ENCODE results near the gene TBC1D9. TPM values are rescaled to one million over a fixed set of nuclear protein-coding genes. Genes with fewer than 3 reads are reported as not detected.
A peak's percentile ranks its signal among the peaks of the same experiment; 100 is the strongest.
"Not testable (repeated sequence)": the region's sequence is repeated elsewhere in the genome, so short reads cannot be mapped to it uniquely, and the experiment has no call there.

Gene TBC1D9
- under 1 TPM; 0.07 to 0.11 TPM for total RNA-seq

GRCh38 chr4:140756319-140757231 lies at the start of gene TBC1D9:
TBC1D9 (minus strand) TSS chr4:140756385; CDS start chr4:140756045, 340 bp downstream.
- POLR2A ChIA-PET, result interaction anchor here (0.6 kb wide), 1 partner anchor 457 kb away, joined by 4 read pairs; no protein-coding TSS in a partner anchor
- H3K4me3 Mint-ChIP-seq, result peak within 1 kb of the TSS; percentile 49
- no peaks in the 10 kb centered on the region for H3K36me3 Mint-ChIP-seq (ENCODE audit: low read depth)
- CTCF ChIA-PET, result interaction anchor here (0.6 to 0.7 kb wide), 3 partner anchors 8 to 137 kb away, joined by 3 to 4 read pairs (median 3); no protein-coding TSS in a partner anchor
- no peaks in the 10 kb centered on the region for H3K9me3 Mint-ChIP-seq (ENCODE audit: low read depth)
- intact Hi-C loops (cut with DNase I, micrococcal nuclease), result no loop called here
- DNase-seq (peak; percentile 22), ATAC-seq (peak; percentile 47)
- peaks cover 4% of the 10 kb centered on the region for H3K4me1 Mint-ChIP-seq
- no peak within 1 kb of the TSS for H3K27ac Mint-ChIP-seq
- H3K27me3 Mint-ChIP-seq, result peaks cover 57% of the 10 kb centered on the region

GRCh38 chr4:140805293-140805692 lies 49.1 kb upstream of the TBC1D9 start:
- Mint-ChIP-seq H3K27me3 (peaks cover 9% of the 10 kb centered on the region), H3K4me3 (no peak overlapping the region), H3K9me3 (ENCODE audit: low read depth) (no peaks in the 10 kb centered on the region), H3K36me3 (ENCODE audit: low read depth) (no peaks in the 10 kb centered on the region), H3K4me1 (no peaks in the 10 kb centered on the region), H3K27ac (no peak overlapping the region)
- ATAC-seq (no peak), DNase-seq (no peak)
- intact Hi-C loops (cut with DNase I, micrococcal nuclease), result no loop called here
- ChIA-PET CTCF (no interaction called here), POLR2A (no interaction called here)

GRCh38 chr4:140802591-140802990 lies 46.4 kb upstream of the TBC1D9 start:
- no peaks in the 10 kb centered on the region for H3K36me3 Mint-ChIP-seq (ENCODE audit: low read depth)
- CTCF ChIA-PET, result interaction anchor here (0.6 kb wide), 1 partner anchor 331 kb away, joined by 3 read pairs; the partner anchor contains the start of gene RNF150
- POLR2A ChIA-PET, result no interaction called here
- peaks cover 9% of the 10 kb centered on the region for H3K27me3 Mint-ChIP-seq
- intact Hi-C loops (cut with DNase I, micrococcal nuclease), result no loop called here
- H3K4me3 Mint-ChIP-seq, result no peak overlapping the region
- no peak overlapping the region for H3K27ac Mint-ChIP-seq
- no peaks in the 10 kb centered on the region for H3K4me1 Mint-ChIP-seq
- H3K9me3 Mint-ChIP-seq (ENCODE audit: low read depth), result no peaks in the 10 kb centered on the region
- no peak for ATAC-seq
- DNase-seq, result no peak

GRCh38 chr4:140800666-140801065 lies 44.5 kb upstream of the TBC1D9 start:
- no peaks in the 10 kb centered on the region for H3K9me3 Mint-ChIP-seq (ENCODE audit: low read depth)
- H3K4me1 Mint-ChIP-seq, result no peaks in the 10 kb centered on the region
- H3K4me3 Mint-ChIP-seq, result no peak overlapping the region
- POLR2A ChIA-PET, result no interaction called here
- no peaks in the 10 kb centered on the region for H3K36me3 Mint-ChIP-seq (ENCODE audit: low read depth)
- H3K27ac Mint-ChIP-seq, result no peak overlapping the region
- H3K27me3 Mint-ChIP-seq, result peaks cover 3% of the 10 kb centered on the region
- DNase-seq (no peak), ATAC-seq (no peak)
- intact Hi-C loops (cut with DNase I, micrococcal nuclease), result no loop called here
- CTCF ChIA-PET, result no interaction called here

- H3K27me3 Mint-ChIP-seq, result peaks cover 5% of the 10 kb centered on the region
- ChIA-PET CTCF (interaction anchor here (1.5 kb wide), 1 partner anchor 51 kb away, joined by 5 read pairs; no protein-coding TSS in a partner anchor), POLR2A (no interaction called here)
- no peak overlapping the region for H3K27ac Mint-ChIP-seq
- H3K4me3 Mint-ChIP-seq, result no peak overlapping the region
- no peaks in the 10 kb centered on the region for H3K9me3 Mint-ChIP-seq (ENCODE audit: low read depth)
- no peaks in the 10 kb centered on the region for H3K36me3 Mint-ChIP-seq (ENCODE audit: low read depth)
- H3K4me1 Mint-ChIP-seq, result no peaks in the 10 kb centered on the region
- no peak for ATAC-seq
- no peak for DNase-seq
- intact Hi-C loops (cut with DNase I, micrococcal nuclease), result no loop called here
These were observed 43.6 kb upstream of the TBC1D9 start for GRCh38 chr4:140799686-140800225.

GRCh38 chr4:140793291-140793690 lies 37.1 kb upstream of the TBC1D9 start:
- intact Hi-C loops (cut with DNase I, micrococcal nuclease), result no loop called here
- no peaks in the 10 kb centered on the region for H3K36me3 Mint-ChIP-seq (ENCODE audit: low read depth)
- ChIA-PET POLR2A (no interaction called here), CTCF (no interaction called here)
- H3K4me3 Mint-ChIP-seq, result no peak overlapping the region
- ATAC-seq (no peak), DNase-seq (no peak)
- H3K27me3 Mint-ChIP-seq, result peaks cover 9% of the 10 kb centered on the region
- no peak overlapping the region for H3K27ac Mint-ChIP-seq
- no peaks in the 10 kb centered on the region for H3K4me1 Mint-ChIP-seq
- H3K9me3 Mint-ChIP-seq (ENCODE audit: low read depth), result peaks cover 4% of the 10 kb centered on the region

GRCh38 chr4:140790765-140791164 lies 34.6 kb upstream of the TBC1D9 start:
- no peak for DNase-seq
- Mint-ChIP-seq H3K9me3 (ENCODE audit: low read depth) (peaks cover 4% of the 10 kb centered on the region), H3K4me1 (no peaks in the 10 kb centered on the region), H3K27ac (no peak overlapping the region), H3K4me3 (no peak overlapping the region), H3K27me3 (peaks cover 14% of the 10 kb centered on the region), H3K36me3 (ENCODE audit: low read depth) (no peaks in the 10 kb centered on the region)
- POLR2A ChIA-PET, result no interaction called here
- intact Hi-C loops (cut with DNase I, micrococcal nuclease), result no loop called here
- CTCF ChIA-PET, result no interaction called here
- no peak for ATAC-seq

GRCh38 chr4:140790171-140790570 lies 34.0 kb upstream of the TBC1D9 start:
- H3K4me1 Mint-ChIP-seq, result no peaks in the 10 kb centered on the region
- DNase-seq (no peak), ATAC-seq (no peak)
- H3K27me3 Mint-ChIP-seq, result peaks cover 13% of the 10 kb centered on the region
- CTCF ChIA-PET, result no interaction called here
- no peak overlapping the region for H3K27ac Mint-ChIP-seq
- intact Hi-C loops (cut with DNase I, micrococcal nuclease), result no loop called here
- H3K36me3 Mint-ChIP-seq (ENCODE audit: low read depth), result no peaks in the 10 kb centered on the region
- peaks cover 4% of the 10 kb centered on the region for H3K9me3 Mint-ChIP-seq (ENCODE audit: low read depth)
- POLR2A ChIA-PET, result no interaction called here
- H3K4me3 Mint-ChIP-seq, result no peak overlapping the region

- Mint-ChIP-seq H3K27me3 (peaks cover 11% of the 10 kb centered on the region), H3K9me3 (ENCODE audit: low read depth) (peaks cover 4% of the 10 kb centered on the region), H3K4me1 (no peaks in the 10 kb centered on the region), H3K27ac (no peak overlapping the region), H3K4me3 (no peak overlapping the region), H3K36me3 (ENCODE audit: low read depth) (no peaks in the 10 kb centered on the region)
- POLR2A ChIA-PET, result no interaction called here
- intact Hi-C loops (cut with DNase I, micrococcal nuclease), result no loop called here
- DNase-seq, result no peak
- no peak for ATAC-seq
- CTCF ChIA-PET, result no interaction called here
These were observed 33.6 kb upstream of the TBC1D9 start for GRCh38 chr4:140789759-140790158.

GRCh38 chr4:140782787-140783186 lies 26.6 kb upstream of the TBC1D9 start:
- H3K27ac Mint-ChIP-seq; H3K27me3 Mint-ChIP-seq; POLR2A ChIA-PET; CTCF ChIA-PET; H3K9me3 Mint-ChIP-seq (ENCODE audit: low read depth); intact Hi-C loops (cut with DNase I, micrococcal nuclease); H3K4me3 Mint-ChIP-seq; H3K36me3 Mint-ChIP-seq (ENCODE audit: low read depth); ATAC-seq; DNase-seq; H3K4me1 Mint-ChIP-seq: not testable (repeated sequence)

GRCh38 chr4:140781596-140781995 lies 25.4 kb upstream of the TBC1D9 start:
- H3K36me3 Mint-ChIP-seq (ENCODE audit: low read depth), result no peaks in the 10 kb centered on the region
- H3K4me1 Mint-ChIP-seq, result no peaks in the 10 kb centered on the region
- ChIA-PET POLR2A (no interaction called here), CTCF (no interaction called here)
- no peaks in the 10 kb centered on the region for H3K27me3 Mint-ChIP-seq
- ATAC-seq (no peak), DNase-seq (no peak)
- H3K27ac Mint-ChIP-seq, result no peak overlapping the region
- H3K4me3 Mint-ChIP-seq, result no peak overlapping the region
- intact Hi-C loops (cut with DNase I, micrococcal nuclease), result no loop called here
- peaks cover 3% of the 10 kb centered on the region for H3K9me3 Mint-ChIP-seq (ENCODE audit: low read depth)

GRCh38 chr4:140777894-140778293 lies 21.7 kb upstream of the TBC1D9 start:
- Mint-ChIP-seq H3K9me3 (ENCODE audit: low read depth) (no peaks in the 10 kb centered on the region), H3K27ac (no peak overlapping the region), H3K4me1 (no peaks in the 10 kb centered on the region), H3K27me3 (peaks cover 2% of the 10 kb centered on the region), H3K36me3 (ENCODE audit: low read depth) (no peaks in the 10 kb centered on the region), H3K4me3 (no peak overlapping the region)
- ChIA-PET POLR2A (no interaction called here), CTCF (no interaction called here)
- intact Hi-C loops (cut with DNase I, micrococcal nuclease), result no loop called here
- no peak for ATAC-seq
- no peak for DNase-seq

All from activated CD4-positive, alpha-beta T cell treated with anti-CD3 and anti-CD28 coated beads for 36 hours (primary cell).